SU-DHL-6 (cell line): Measurements from ENCODE around the gene TRIM75.

Experiments used
- CTCF ChIP-seq: fragments of 200-600 bp; sonication (generic); IDR thresholded peaks from one replicate; pipeline ENCODE4 v1.5.1; 2017; ENCODE audit warnings: antibody characterized with exemption, mild to moderate bottlenecking, low read length, moderate library complexity; ENCODE audit not compliant: insufficient read depth, poor library complexity, severe bottlenecking
- EZH2phosphoT487 ChIP-seq: fragments of 200-600 bp; sonication (generic), shearing (Covaris generic); conservative IDR thresholded peaks from 2 replicates; pipeline ENCODE4 v1.6.1; 2018; ENCODE audit warnings: mild to moderate bottlenecking, antibody characterized with exemption, low read length, moderate library complexity, mixed read lengths

GRCh38 chr4:165011403-165011802 lies 42.3 kb upstream of the TRIM75 start:
- no peak for TF ChIP-seq CTCF
- no peak for TF ChIP-seq EZH2phosphoT487
